Vagina (tissue), 2 donors: ENCODE data around the gene USP49.

Experiments used
- CTCF ChIP-seq, 3 experiments: fragments of 450-650 bp in 2 of 3; fragments of 200-600 bp in 1 of 3; sonication (generic) in 1 of 3; IDR thresholded peaks; one replicate each; pipeline ENCODE4 v1.5.1; 2017 to 2019; ENCODE audit warnings: antibody characterized with exemption in 3 of 3, mild to moderate bottlenecking in 2 of 3, moderate library complexity in 2 of 3
- POLR2A ChIP-seq, 2 donors: fragments of 450-650 bp; IDR thresholded peaks; one replicate each; pipeline ENCODE4 v1.6.1; 2017; ENCODE audit warnings: antibody characterized with exemption in 2 of 2, mild to moderate bottlenecking in 2 of 2, moderate library complexity in 2 of 2
- POLR2AphosphoS5 ChIP-seq, 2 donors: sonication (generic); formaldehyde crosslinking; IDR thresholded peaks; one replicate each; pipeline ENCODE4 v1.9.0; 2017; ENCODE audit warnings: antibody characterized with exemption in 2 of 2, mild to moderate bottlenecking in 2 of 2, low read depth in 1 of 2; ENCODE audit not compliant: insufficient read depth in 1 of 2

GRCh38 chr6:41785254-41785653, 109.9 kb downstream of the USP49 start:
- TF ChIP-seq CTCF (IDR thresholded peaks at IDR 0.05) = no peak
- no peak for TF ChIP-seq POLR2AphosphoS5 (IDR thresholded peaks at IDR 0.05; ENCODE audit: insufficient read depth in 1 of 2, low read depth in 1 of 2)
- TF ChIP-seq POLR2A (IDR thresholded peaks at IDR 0.05) = no peak
